H1 (cell line): ENCODE data around the gene PLA2G10. TPM values are rescaled to one million over a fixed set of nuclear protein-coding genes. Genes with fewer than 3 reads are reported as not detected.
"Not testable (repeated sequence)": the region's sequence is repeated elsewhere in the genome, so short reads cannot be mapped to it uniquely, and the experiment has no call there.

Source experiments
- CTCF ChIA-PET: fragments of 300-600 bp; sonication (Branson Sonifier 250); formaldehyde crosslinking; loops from one replicate; lab custom pipeline; 2021; ENCODE audit not compliant: partially characterized antibody; lab: Charles Lee
- POLR2A ChIA-PET: fragments of 300-600 bp; sonication (Branson Sonifier 250); formaldehyde crosslinking; loops from one replicate; lab custom pipeline; 2021; ENCODE audit warnings: inconsistent platforms; ENCODE audit not compliant: partially characterized antibody; lab: Charles Lee
- DNase-seq, 2 experiments: peaks; one replicate each; pipeline versions ENCODE4 v3.0.0 to v3.0.0-alpha.2; 2010 to 2022; ENCODE audit warnings: low spot score in 2 of 2, low read depth in 1 of 2, mixed read lengths in 1 of 2
- FAIRE-seq: peaks from 2 replicates; lab custom pipeline; 2011; peaks lifted over from hg19 to GRCh38; lab: Jason Lieb, UNC
- H2AFZ ChIP-seq: 2 replicates; pipeline ENCODE4 v1.8.1; 2012; ENCODE audit warnings: low read length, inconsistent platforms
- H2AK5ac ChIP-seq: 2 replicates; pipeline ENCODE4 v1.6.1; 2013; ENCODE audit warnings: low read depth, low read length
- H2BK120ac ChIP-seq: replicated peaks from 2 replicates; pipeline ENCODE3; 2013; ENCODE audit warnings: low read depth, low read length, inconsistent platforms
- H2BK12ac ChIP-seq: 2 replicates; pipeline ENCODE4 v1.6.1; 2013; ENCODE audit warnings: low read depth, low read length
- H2BK15ac ChIP-seq: 2 replicates; pipeline ENCODE4 v1.6.1; 2013; ENCODE audit warnings: low read length
- H2BK20ac ChIP-seq: 2 replicates; pipeline ENCODE4 v1.6.1; 2013; ENCODE audit warnings: low read length
- H2BK5ac ChIP-seq: 2 replicates; pipeline ENCODE4 v1.6.1; 2013; ENCODE audit warnings: low read depth, low read length
- H3K14ac ChIP-seq: 2 replicates; pipeline ENCODE4 v1.6.1; 2013; ENCODE audit warnings: inconsistent platforms; ENCODE audit not compliant: insufficient read length
- H3K18ac ChIP-seq: 2 replicates; pipeline ENCODE4 v1.6.1; 2013; ENCODE audit warnings: low read length; ENCODE audit errors: extremely low read depth
- H3K23ac ChIP-seq: 2 replicates; pipeline ENCODE4 v1.6.1; 2013; ENCODE audit warnings: inconsistent platforms; ENCODE audit not compliant: insufficient read length
- H3K23me2 ChIP-seq: 2 replicates; pipeline ENCODE4 v1.6.1; 2013; ENCODE audit warnings: low read depth, low read length
- H3K27ac ChIP-seq: 2 replicates; pipeline ENCODE4 v1.6.1; 2011; ENCODE audit warnings: low read depth, low read length, inconsistent platforms
- H3K27me3 ChIP-seq, 4 experiments: replicated peaks in 1 of 4; 1 replicate in 1 of 4; 2 replicates in 3 of 4; pipeline versions ENCODE4 v1.6.1 to v1.8.1; 2011 to 2013; ENCODE audit warnings: low read length in 3 of 4, mild to moderate bottlenecking in 3 of 4, inconsistent platforms in 2 of 4, mixed read lengths in 2 of 4, moderate library complexity in 1 of 4; ENCODE audit not compliant: control insufficient read depth in 3 of 4, insufficient read depth in 3 of 4; ENCODE audit errors: extremely low read depth in 1 of 4
- H3K36me3 ChIP-seq, 4 experiments: 2 replicates each; pipeline versions ENCODE4 v1.6.1 to v1.8.1; 2011 to 2013; ENCODE audit warnings: mild to moderate bottlenecking in 4 of 4, low read length in 3 of 4, moderate library complexity in 2 of 4, control low read depth in 1 of 4, inconsistent platforms in 1 of 4; ENCODE audit not compliant: insufficient read depth in 4 of 4, control insufficient read depth in 2 of 4
- H3K4ac ChIP-seq: replicated peaks from 2 replicates; pipeline ENCODE3; 2013; ENCODE audit warnings: low read length, low read depth, mixed read lengths, inconsistent platforms; ENCODE audit not compliant: insufficient read length
- H3K4me1 ChIP-seq, 4 experiments: replicated peaks in 1 of 4; 1 replicate in 1 of 4; 2 replicates in 3 of 4; pipeline versions ENCODE4 v1.6.1 to v1.8.1; 2011 to 2013; ENCODE audit warnings: low read length in 3 of 4, inconsistent platforms in 2 of 4, mixed read lengths in 1 of 4; ENCODE audit not compliant: insufficient read depth in 4 of 4, control insufficient read depth in 3 of 4
- H3K4me2 ChIP-seq, 2 experiments: 2 replicates each; pipeline versions ENCODE4 v1.6.1 to v1.8.1; 2011 to 2013; ENCODE audit warnings: low read depth in 2 of 2, low read length in 2 of 2, control low read depth in 1 of 2, inconsistent platforms in 1 of 2, mild to moderate bottlenecking in 1 of 2; ENCODE audit not compliant: insufficient read depth in 1 of 2
- H3K4me3 ChIP-seq, 4 experiments: fragments of 200-600, 300-600 bp in 1 of 4; sonication (generic), shearing (Covaris generic), sonication (Bioruptor Twin) in 1 of 4; 2 replicates each; pipeline versions ENCODE4 v1.5.1 to v1.8.1; 2011 to 2016; ENCODE audit warnings: low read length in 4 of 4, low read depth in 3 of 4, control low read depth in 2 of 4, inconsistent platforms in 2 of 4, mild to moderate bottlenecking in 2 of 4, mixed read lengths in 1 of 4, moderate library complexity in 1 of 4; ENCODE audit not compliant: insufficient read depth in 2 of 4; ENCODE audit errors: extremely low read depth in 1 of 4
- H3K56ac ChIP-seq: replicated peaks from 2 replicates; pipeline ENCODE3; 2013; ENCODE audit warnings: low read depth, mild to moderate bottlenecking, mixed read lengths, low read length, inconsistent platforms; ENCODE audit not compliant: insufficient read length
- H3K79me1 ChIP-seq: 2 replicates; pipeline ENCODE4 v1.6.1; 2013; ENCODE audit warnings: low read depth, low read length, control low read depth
- H3K79me2 ChIP-seq, 2 experiments: 2 replicates each; pipeline versions ENCODE4 v1.6.1 to v1.8.1; 2012 to 2013; ENCODE audit warnings: low read length in 2 of 2, mild to moderate bottlenecking in 2 of 2, inconsistent platforms in 1 of 2; ENCODE audit not compliant: insufficient read depth in 2 of 2, control insufficient read depth in 1 of 2
- H3K9ac ChIP-seq, 4 experiments: replicated peaks in 1 of 4; 1 replicate in 1 of 4; 2 replicates in 3 of 4; pipeline versions ENCODE4 v1.6.1 to v1.8.1; 2011 to 2013; ENCODE audit warnings: low read depth in 3 of 4, low read length in 3 of 4, control low read depth in 2 of 4, mild to moderate bottlenecking in 2 of 4, moderate library complexity in 2 of 4, inconsistent platforms in 1 of 4; ENCODE audit errors: extremely low read depth in 1 of 4
- H3K9me3 ChIP-seq, 2 experiments: 2 replicates each; pipeline versions ENCODE4 v1.6.1 to v1.8.1; 2012 to 2013; ENCODE audit warnings: mild to moderate bottlenecking in 2 of 2, moderate library complexity in 2 of 2, control low read depth in 1 of 2, inconsistent platforms in 1 of 2, low read depth in 1 of 2, low read length in 1 of 2, mixed read lengths in 1 of 2; ENCODE audit not compliant: insufficient read depth in 2 of 2
- H4K20me1 ChIP-seq, 2 experiments: replicated peaks in 1 of 2; 2 replicates each; pipeline versions ENCODE3 to v1.8.1; 2011 to 2013; ENCODE audit warnings: inconsistent platforms in 2 of 2, low read length in 2 of 2, mild to moderate bottlenecking in 1 of 2; ENCODE audit not compliant: insufficient read depth in 2 of 2, control insufficient read depth in 1 of 2
- H4K5ac ChIP-seq: 2 replicates; pipeline ENCODE4 v1.6.1; 2013; ENCODE audit warnings: low read length, low read depth, mixed read lengths, inconsistent platforms; ENCODE audit not compliant: insufficient read length
- H4K8ac ChIP-seq: 2 replicates; pipeline ENCODE4 v1.8.0; 2013; ENCODE audit warnings: mild to moderate bottlenecking, moderate library complexity, low read length, inconsistent platforms; ENCODE audit not compliant: insufficient read depth; ENCODE audit errors: extremely low read depth
- H4K91ac ChIP-seq: replicated peaks from 2 replicates; pipeline ENCODE3; 2013; ENCODE audit warnings: low read length, mixed read lengths, inconsistent platforms; ENCODE audit not compliant: insufficient read length
- WGBS, 2 experiments: shearing (Covaris generic) in 1 of 2; methylation state at CpG; one replicate each; pipeline versions ENCODE4 v1.1.6 to v1.1.7; 2013 to 2015; ENCODE audit warnings: low lambda C conversion rate in 2 of 2, mixed read lengths in 2 of 2, inconsistent platforms in 1 of 2, low coverage in 1 of 2, missing lambda C conversion rate in 1 of 2; ENCODE audit not compliant: insufficient replicate concordance in 2 of 2, insufficient coverage in 1 of 2, insufficient read length in 1 of 2; ENCODE audit errors: extremely low coverage in 1 of 2, missing lambda C conversion rate in 1 of 2; 5-methylcytosine and 5-hydroxymethylcytosine counted together
- polyA plus RNA-seq, 7 experiments: library from polyadenylated mRNA; depleted of rRNA in 3 of 7; stranded (reverse) in 5 of 7; unstranded in 2 of 7; fragments of >200 nt in 5 of 7; fragments of 200-250 nt in 2 of 7; gene quantifications; 1 replicate in 5 of 7; 2 replicates in 1 of 7; 4 replicates in 1 of 7; pipeline versions ENCODE4 v1.2.1 to v1.2.3, GENCODE V29; 2011 to 2013; ENCODE audit warnings: missing spikeins in 2 of 7, mixed read lengths in 2 of 7
- total RNA-seq: library from RNA; stranded (reverse); fragmentation: NEBNext Ultra II Directional; extraction: Animal tissue kit (Norgen Biotek cat#: 25700); gene quantifications from 2 replicates; pipeline ENCODE4 v1.2.1, GENCODE V29; 2021

The PLA2G10 gene
- total and polyA plus RNA-seq, 2 of the 8 experiments (the other 6 are each of a cell fraction or from before 2014, with no cell fraction given): 0.60 to 2.2 TPM

DNA sequence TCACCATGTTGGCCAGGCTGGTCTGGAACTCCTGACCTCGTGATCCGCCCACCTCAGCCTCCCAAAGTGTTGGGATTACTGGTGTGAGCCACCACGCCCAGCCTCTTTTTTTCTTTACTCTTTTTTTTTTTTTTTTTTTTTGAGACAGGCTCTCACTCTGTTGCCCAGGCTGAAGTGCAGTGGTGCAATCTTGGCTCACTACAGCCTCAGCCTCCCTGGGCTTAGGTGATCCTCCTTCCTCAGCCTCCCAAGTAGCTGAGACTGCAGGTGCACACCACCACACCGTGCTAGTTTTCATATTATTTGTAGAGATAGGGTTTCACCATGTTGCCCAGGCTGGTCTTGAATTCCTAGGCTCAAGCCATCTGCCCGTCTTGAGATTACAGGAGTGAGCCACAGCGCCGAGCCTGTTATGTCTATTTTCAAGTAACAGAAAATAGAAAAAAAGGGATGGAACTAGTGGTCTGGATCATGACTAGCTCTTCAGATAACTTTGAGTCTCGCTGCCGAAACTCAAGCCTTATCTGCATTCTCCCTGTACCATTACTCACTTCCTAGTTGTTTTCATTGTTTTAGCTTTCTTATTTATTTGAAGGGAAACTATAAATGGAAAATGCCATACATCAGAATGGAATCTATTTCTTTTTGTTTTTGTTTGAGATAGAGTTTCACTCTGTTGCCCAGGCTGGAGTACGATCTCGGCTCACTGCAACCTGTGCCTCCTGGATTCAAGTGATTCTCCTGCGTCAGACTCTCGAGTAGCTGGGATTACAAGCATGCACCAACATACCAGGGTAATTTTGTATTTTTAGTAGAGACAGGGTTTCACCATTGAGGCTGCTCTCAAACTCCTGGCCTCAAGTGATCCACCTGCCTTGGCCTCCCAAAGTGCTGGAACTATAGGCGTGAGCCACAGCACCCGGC is 8.0 kb downstream of the PLA2G10 start:
- H3K27me3 ChIP-seq, H4K5ac ChIP-seq, H3K23ac ChIP-seq, H2BK5ac ChIP-seq, H3K14ac ChIP-seq, DNase-seq, H2BK120ac ChIP-seq, POLR2A ChIA-PET, CTCF ChIA-PET, H4K8ac ChIP-seq, H3K79me1 ChIP-seq, H3K9me3 ChIP-seq, H3K9ac ChIP-seq, H2BK12ac ChIP-seq, H2AFZ ChIP-seq, FAIRE-seq, H4K91ac ChIP-seq, H3K4me2 ChIP-seq, H3K56ac ChIP-seq, H2BK20ac ChIP-seq, H3K4ac ChIP-seq, H2AK5ac ChIP-seq, H3K4me3 ChIP-seq, H4K20me1 ChIP-seq, H2BK15ac ChIP-seq, H3K27ac ChIP-seq, H3K18ac ChIP-seq, H3K4me1 ChIP-seq, H3K23me2 ChIP-seq, H3K36me3 ChIP-seq, H3K79me2 ChIP-seq: not testable (repeated sequence)
- 93% methylated on average over 15 of the region's 15 CpGs; no CpG with 5 or more reads in 1 of the 2 experiments for WGBS, 2 experiments
